HepG2 (cell line): ENCODE measurements around the gene CD80. TPM values are rescaled to one million over a fixed set of nuclear protein-coding genes. Genes with fewer than 3 reads are reported as not detected.

ENCODE experiments used
- ARID4A ChIP-seq: sonication (generic); formaldehyde crosslinking; IDR thresholded peaks from 2 replicates; pipeline ENCODE4 v1.5.0; 2020; ENCODE audit warnings: mild to moderate bottlenecking, missing genetic modification reagents, borderline replicate concordance
- CEBPZ ChIP-seq: IDR thresholded peaks from 2 replicates; pipeline ENCODE4 v1.6.1; 2012; ENCODE audit warnings: low read length, improper control_type of control experiment
- GATAD1 ChIP-seq: IDR thresholded peaks from 2 replicates; pipeline ENCODE4 v1.6.1; 2016; ENCODE audit warnings: missing genetic modification reagents, missing compliant biosample characterization
- SAFB2 ChIP-seq: sonication (generic); formaldehyde crosslinking; IDR thresholded peaks from 2 replicates; pipeline ENCODE4 v1.5.1; 2020; ENCODE audit warnings: missing genetic modification reagents, low read depth, mild to moderate bottlenecking, borderline replicate concordance
- ZNF441 ChIP-seq: sonication (generic); formaldehyde crosslinking; IDR thresholded peaks from 2 replicates; pipeline ENCODE4 v1.7.0; 2021; ENCODE audit warnings: missing genetic modification reagents, borderline replicate concordance
- polyA plus RNA-seq, 8 experiments: library from polyadenylated mRNA; depleted of rRNA in 3 of 8; stranded (reverse) in 7 of 8; unstranded in 1 of 8; fragments of >200 nt; fragmentation: Illumina TruSeq in 4 of 8; extraction: Trizol in 4 of 8; gene quantifications; 2 replicates each; pipeline versions ENCODE4 v1.2.1 to v1.2.3, GENCODE V29; 2011 to 2016; ENCODE audit warnings: low read depth in 4 of 8, missing spikeins in 1 of 8, mixed read lengths in 1 of 8; ENCODE audit not compliant: insufficient read depth in 1 of 8
- total RNA-seq, 5 experiments: library from RNA; depleted of rRNA; stranded (reverse); fragments of >200 nt; fragmentation: Illumina TruSeq; extraction: Trizol; gene quantifications; 2 replicates each; pipeline ENCODE4 v1.2.3, GENCODE V29; 2016; ENCODE audit warnings: low read depth in 1 of 5

Gene CD80
- total and polyA plus RNA-seq, 2 of the 13 experiments (the other 11 are each of a cell fraction or from before 2014, with no cell fraction given), result not detected

- TF ChIP-seq CEBPZ (no peak), SAFB2 (CRISPR knock-in tag) (no peak), GATAD1 (CRISPR knock-in tag) (no peak), ZNF441 (CRISPR knock-in tag) (no peak), ARID4A (CRISPR knock-in tag) (no peak)
- TF ChIP-seq, all 625 proteins: peak for 0
Observed at GRCh38 chr3:119555929-119556328, 3.5 kb downstream of the CD80 start (continued).
